Measurements from ENCODE around the gene C3orf85. TPM values are rescaled to one million over a fixed set of nuclear protein-coding genes. Genes with fewer than 3 reads are reported as not detected.

The C3orf85 gene
- total RNA-seq, 1 donor: not detected

- no peak for DNase-seq (ENCODE audit: low read depth)
- H3K4me3 ChIP-seq (ENCODE audit: low read depth, low read length): no peak overlapping the region
- TF ChIP-seq CTCF (IDR thresholded peaks at IDR 0.05; ENCODE audit: insufficient read depth, low read length): no peak
Observed at GRCh38 chr3:109140318-109140717, 3.8 kb downstream of the C3orf85 start.

- DNase-seq (ENCODE audit: low read depth): no peak
Observed at GRCh38 chr3:109143646-109144045, 7.1 kb downstream of the C3orf85 start.

GRCh38 chr3:109149078-109149477, 12.6 kb downstream of the C3orf85 start:
- no peak for TF ChIP-seq CTCF (IDR thresholded peaks at IDR 0.05; ENCODE audit: insufficient read depth, low read length)
- H3K4me3 ChIP-seq (ENCODE audit: low read depth, low read length): no peak overlapping the region

More at GRCh38 chr3:109143646-109144045, 7.1 kb downstream of the C3orf85 start:
- TF ChIP-seq CTCF (IDR thresholded peaks at IDR 0.05; ENCODE audit: insufficient read depth, low read length): no peak
- no peak overlapping the region for H3K4me3 ChIP-seq (ENCODE audit: low read depth, low read length)

GRCh38 chr3:109152320-109152719, 15.8 kb downstream of the C3orf85 start:
- DNase-seq (ENCODE audit: low read depth): no peak
- no peak overlapping the region for H3K4me3 ChIP-seq (ENCODE audit: low read depth, low read length)
- no peak for TF ChIP-seq CTCF (IDR thresholded peaks at IDR 0.05; ENCODE audit: insufficient read depth, low read length)

More at GRCh38 chr3:109149078-109149477, 12.6 kb downstream of the C3orf85 start:
- DNase-seq (ENCODE audit: low read depth): no peak

- no peak for TF ChIP-seq CTCF (IDR thresholded peaks at IDR 0.05; ENCODE audit: insufficient read depth, low read length)
- DNase-seq (ENCODE audit: low read depth): no peak
- no peak overlapping the region for H3K4me3 ChIP-seq (ENCODE audit: low read depth, low read length)
Observed at GRCh38 chr3:109154979-109155378, 18.5 kb downstream of the C3orf85 start.

- DNase-seq (ENCODE audit: low read depth): no peak
- no peak for TF ChIP-seq CTCF (IDR thresholded peaks at IDR 0.05; ENCODE audit: insufficient read depth, low read length)
- H3K4me3 ChIP-seq (ENCODE audit: low read depth, low read length): no peak overlapping the region
Observed at GRCh38 chr3:109155828-109156227, 19.3 kb downstream of the C3orf85 start.

- no peak for TF ChIP-seq CTCF (IDR thresholded peaks at IDR 0.05; ENCODE audit: insufficient read depth, low read length)
- DNase-seq (ENCODE audit: low read depth): no peak
- H3K4me3 ChIP-seq (ENCODE audit: low read depth, low read length): no peak overlapping the region
Observed at GRCh38 chr3:109161487-109162123, 25.1 kb downstream of the C3orf85 start.

Measured in fibroblast of the aortic adventitia (primary cell).